NCI-H526 treated with DMSO at 0.1 percent for 48 hours (cell line): ENCODE results near the gene GPR37L1.
A peak's percentile ranks its signal among the peaks of the same experiment; 100 is the strongest.
"Not testable (repeated sequence)": the region's sequence is repeated elsewhere in the genome, so short reads cannot be mapped to it uniquely, and the experiment has no call there.

Source experiments
- DNase-seq: peaks from one replicate; lab custom pipeline; 2025; lab: John Stamatoyannopoulos, UW

GPR37L1 gene

DNA sequence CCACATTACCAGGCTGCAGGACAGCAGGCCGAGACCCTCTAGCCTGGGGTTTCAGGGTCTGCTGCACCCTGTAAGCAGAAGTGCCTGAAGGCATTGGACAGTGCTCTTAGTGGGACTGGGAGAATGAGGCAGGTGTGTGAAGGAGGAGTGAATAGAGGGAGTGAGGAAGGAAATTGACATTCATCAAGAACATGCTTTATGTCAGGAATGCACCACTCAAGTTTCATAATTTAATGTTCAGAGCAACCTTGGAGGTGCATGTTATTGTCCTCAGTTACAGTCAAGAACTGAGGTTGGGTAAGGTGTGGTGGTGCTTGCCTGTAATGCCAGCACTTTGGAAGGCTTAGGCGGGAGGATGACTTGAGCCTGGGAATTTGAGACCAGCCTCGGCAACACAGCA, 11.7 kb upstream of the GPR37L1 start:
- no peak for DNase-seq

DNA sequence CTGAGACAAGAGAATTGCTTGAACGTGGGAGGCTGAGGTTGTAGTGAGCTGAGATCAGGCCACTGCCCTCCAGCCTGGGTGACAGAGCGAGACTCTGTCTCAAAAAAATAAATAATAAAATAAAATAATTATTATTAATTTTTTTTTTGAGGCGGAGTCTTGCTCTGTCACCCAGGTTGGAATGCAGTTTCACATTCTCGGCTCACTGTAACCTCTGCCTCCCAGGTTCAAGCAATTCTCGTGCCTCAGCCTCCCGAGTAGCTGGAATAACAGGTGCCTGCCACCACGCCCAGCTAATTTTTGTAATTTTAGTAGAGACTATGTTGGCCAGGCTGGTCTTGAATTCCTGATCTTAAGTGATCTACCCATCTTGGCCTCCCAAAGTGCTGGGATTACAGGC, 11.1 kb upstream of the GPR37L1 start:
- not testable (repeated sequence) for DNase-seq

DNA sequence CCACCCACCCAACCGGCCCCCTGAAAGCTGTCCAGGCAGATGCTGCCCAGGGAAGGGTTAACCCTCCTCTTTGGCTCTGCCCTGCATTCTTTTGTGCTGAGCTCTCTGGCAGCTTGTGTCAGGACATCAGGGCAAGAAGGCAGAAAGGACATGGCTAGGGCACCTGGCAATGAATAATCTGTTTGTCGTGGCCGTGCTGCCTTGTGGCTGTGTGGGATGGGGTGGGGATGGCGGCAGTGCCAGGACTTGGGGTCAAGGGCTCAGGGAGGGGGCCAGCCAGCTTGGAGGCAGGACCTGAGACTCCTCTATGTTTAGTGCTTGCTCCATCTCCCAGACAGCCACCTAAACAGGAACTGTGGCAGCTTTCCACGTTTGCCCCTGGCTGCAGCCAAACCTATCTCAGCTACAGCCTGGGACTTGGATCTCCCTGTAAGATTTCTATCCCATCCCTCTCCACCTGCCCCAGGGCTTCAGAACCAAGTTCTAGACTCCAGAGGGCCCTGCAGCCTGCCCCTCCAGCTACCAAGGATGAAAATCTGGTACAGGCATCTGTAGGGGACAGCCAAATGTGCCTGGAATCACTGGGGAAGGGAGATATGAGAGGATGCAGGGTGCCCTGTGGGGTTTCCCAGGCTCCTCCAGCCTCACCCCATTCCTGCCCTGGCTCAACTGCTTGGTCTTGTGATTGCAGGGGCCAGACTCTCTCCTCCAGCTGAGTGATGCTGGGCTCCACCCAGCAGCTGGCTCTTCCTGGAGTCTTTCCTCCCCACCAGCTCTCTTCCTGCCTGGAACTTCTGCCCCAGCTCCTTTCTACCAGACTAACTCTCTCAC, 9.6 kb upstream of the GPR37L1 start:
- DNase-seq: no peak

DNA sequence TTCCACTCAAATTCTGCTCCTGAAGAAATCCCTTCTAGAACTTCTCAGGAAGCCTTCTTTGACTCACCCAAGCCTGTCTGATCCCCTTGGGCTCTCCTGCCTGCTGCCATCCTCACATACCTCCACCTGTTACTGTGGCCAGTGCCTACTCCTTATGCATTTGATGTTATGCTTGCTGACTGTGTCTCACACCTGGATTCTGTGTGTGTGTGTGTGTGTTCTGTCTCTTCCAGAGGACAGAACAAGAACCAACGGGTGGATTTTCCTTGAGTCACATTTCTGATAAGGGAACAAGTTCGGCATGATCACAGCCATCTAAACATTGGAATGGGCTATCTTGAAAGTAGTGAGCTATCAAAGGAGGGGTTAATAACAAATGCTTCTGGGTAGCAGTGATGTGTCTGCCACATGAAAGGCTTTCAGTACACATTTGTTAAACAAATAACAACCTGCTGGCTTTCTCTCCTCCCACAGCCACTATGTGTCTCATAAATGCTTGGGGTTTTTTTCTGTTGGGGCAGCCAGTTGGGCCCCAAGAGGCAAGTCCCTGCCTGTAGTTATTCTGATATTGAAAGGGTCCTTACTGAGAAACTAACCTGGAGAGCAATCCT, 8.9 kb upstream of the GPR37L1 start:
- DNase-seq: peak; percentile 94

DNA sequence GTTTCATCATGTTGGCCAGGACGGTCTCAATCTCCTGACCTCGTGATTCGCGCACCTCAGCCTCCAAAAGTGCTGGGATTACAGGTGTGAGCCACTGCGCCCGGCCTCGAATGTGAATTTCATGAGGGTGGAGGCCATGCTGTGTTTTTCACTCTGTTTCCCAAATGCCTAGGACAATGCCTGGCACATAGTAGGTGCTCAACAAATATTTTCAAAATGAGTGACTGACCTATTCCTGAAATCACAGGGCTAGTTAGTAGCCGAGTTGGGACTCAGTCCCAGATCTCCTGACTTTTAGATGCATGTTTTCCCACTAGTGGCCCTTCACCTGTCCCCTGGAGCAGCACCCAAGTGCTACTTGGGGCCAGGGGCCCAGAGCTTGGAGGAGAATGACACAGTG, 6.4 kb upstream of the GPR37L1 start:
- no peak for DNase-seq

DNA sequence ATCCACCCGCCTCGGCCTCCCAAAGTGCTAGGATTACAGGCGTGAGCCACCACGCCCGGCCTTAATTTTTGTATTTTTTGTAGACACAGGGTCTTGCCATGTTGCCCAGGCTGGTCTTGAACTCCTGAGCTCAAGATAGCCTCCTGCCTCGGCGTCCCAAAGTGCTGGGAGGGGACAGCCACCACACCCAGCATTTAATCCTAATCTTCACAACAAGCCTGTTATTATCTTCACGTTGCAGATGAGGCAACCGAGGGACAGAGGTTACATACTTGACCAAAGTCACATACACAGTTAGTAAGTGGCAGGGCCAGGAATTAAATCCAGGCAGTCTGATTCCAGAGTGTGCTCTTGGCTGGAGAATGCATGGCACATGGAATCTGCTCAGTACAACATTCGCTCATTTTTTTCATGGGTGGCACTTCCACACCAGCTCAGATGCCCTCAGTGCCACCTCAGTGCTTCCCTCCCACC, 4.8 kb upstream of the GPR37L1 start:
- DNase-seq: no peak

DNA sequence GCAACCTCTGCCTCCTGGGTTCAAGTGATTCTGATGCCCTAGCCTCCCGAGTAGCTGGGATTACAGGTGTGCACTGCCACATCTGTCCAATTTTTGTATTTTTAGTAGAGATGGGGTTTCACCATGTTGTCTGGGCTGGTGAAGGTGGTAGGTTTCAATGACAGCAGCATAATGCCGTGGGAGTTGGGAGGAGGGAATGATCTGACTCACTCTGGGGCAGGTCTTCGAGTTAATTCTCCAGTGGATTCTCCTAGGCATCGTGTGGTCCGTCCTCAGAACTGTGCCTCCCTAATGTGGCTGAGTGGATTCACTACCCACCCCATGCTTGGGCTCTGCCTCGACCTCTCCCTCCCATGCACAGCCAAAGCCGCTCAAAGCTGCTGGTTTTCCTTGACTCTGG, 1.7 kb upstream of the GPR37L1 start:
- DNase-seq: no peak

DNA sequence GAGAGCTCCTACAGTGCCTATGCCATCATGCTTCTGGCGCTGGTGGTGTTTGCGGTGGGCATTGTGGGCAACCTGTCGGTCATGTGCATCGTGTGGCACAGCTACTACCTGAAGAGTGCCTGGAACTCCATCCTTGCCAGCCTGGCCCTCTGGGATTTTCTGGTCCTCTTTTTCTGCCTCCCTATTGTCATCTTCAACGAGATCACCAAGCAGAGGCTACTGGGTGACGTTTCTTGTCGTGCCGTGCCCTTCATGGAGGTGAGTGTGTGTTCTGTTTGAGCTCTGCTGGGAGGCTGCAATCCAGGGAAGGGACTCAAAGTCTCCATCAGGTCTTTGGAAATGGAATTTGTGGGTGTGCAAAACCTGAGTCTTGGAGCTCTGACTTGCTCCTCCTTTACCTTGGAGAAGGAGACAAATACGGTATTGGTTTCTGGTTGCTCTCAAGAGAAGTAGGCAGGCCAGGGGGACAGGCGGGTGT, 658 bp downstream of the GPR37L1 start:
- no peak for DNase-seq

DNA sequence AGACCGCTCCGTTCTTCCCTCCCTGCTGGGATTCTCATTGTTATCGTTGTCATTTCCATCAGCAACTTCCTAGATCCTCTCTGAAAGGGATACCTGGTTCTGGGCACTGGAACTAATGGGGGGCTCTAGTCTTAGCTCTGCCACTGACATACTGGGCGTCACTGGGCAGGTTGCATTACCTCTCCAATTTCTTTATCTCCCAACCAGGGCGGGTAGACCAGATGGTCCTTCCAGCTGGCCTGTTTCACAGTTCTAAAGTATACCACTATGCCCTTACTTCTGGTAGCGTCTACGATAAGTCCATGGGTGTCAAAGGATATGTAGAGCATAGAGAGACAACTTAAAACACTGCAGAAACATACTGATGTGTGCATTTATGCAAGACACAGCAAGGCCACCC, 1.4 kb downstream of the GPR37L1 start:
- no peak for DNase-seq

DNA sequence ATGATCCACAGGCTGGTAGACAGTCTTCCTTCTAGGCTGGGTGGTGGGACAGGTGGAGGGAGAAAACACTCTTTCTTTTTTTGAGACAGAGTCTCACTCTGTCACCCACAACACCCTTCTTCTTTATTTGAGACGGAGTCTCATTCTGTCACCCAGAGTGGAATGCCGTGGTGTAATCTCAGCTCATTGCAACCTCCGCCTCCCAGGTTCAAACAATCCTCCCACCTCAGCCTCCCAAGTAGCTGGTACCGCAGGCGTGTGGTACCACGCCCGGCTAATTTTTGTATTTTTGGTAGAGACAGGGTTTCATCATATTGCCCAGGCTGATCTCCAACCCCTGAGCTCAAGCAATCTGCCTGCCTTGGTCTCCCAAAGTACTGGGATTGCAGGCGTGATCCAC, 2.9 kb downstream of the GPR37L1 start:
- no peak for DNase-seq

DNA sequence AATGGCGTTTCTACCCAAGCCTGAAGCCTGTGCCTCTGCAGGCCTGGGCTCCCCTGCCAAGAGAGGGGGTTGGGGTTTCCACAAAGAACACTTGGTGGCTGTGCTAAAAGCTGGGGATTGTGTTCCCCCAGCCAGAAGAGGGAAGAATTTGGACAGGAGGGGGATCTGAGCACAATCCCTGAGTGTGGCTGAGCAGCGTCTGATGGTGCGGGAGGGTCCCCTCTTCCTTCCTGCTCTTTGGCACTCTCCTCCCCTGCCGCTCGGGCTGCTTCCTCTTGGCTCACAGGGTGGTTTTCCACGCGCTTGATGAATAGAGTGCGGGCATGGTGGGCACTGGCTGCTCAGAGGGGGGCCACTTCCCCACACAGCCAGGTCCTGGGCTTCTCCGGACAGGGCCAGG, 3.7 kb downstream of the GPR37L1 start:
- DNase-seq: no peak

DNA sequence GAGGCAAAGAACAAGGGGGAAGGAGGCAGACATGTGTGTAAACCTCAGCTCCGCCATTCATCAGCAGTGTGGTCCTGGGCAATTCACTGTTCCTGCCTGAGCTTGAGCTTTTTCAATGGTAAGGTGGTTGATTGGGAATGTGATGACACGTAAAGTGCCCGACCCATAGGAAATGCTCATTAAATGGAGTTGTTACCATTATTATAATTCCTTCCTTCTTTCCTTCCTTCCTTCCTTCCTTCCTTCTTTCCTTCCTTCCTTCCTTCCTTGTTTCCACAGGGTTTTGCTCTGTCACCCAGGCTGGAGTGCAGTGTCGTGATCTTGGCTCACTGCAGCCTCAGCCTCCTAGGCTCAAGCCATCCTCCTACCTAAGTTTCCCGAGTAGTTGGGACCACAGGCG, 4.3 kb downstream of the GPR37L1 start:
- no peak for DNase-seq

DNA sequence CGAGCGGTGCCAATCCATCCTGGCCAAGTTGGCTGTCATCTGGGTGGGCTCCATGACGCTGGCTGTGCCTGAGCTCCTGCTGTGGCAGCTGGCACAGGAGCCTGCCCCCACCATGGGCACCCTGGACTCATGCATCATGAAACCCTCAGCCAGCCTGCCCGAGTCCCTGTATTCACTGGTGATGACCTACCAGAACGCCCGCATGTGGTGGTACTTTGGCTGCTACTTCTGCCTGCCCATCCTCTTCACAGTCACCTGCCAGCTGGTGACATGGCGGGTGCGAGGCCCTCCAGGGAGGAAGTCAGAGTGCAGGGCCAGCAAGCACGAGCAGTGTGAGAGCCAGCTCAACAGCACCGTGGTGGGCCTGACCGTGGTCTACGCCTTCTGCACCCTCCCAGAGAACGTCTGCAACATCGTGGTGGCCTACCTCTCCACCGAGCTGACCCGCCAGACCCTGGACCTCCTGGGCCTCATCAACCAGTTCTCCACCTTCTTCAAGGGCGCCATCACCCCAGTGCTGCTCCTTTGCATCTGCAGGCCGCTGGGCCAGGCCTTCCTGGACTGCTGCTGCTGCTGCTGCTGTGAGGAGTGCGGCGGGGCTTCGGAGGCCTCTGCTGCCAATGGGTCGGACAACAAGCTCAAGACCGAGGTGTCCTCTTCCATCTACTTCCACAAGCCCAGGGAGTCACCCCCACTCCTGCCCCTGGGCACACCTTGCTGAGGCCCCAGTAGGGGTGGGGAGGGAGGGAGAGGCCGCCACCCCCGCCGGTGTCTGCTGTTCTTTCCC, 5.3 kb downstream of the GPR37L1 start:
- DNase-seq: no peak

DNA sequence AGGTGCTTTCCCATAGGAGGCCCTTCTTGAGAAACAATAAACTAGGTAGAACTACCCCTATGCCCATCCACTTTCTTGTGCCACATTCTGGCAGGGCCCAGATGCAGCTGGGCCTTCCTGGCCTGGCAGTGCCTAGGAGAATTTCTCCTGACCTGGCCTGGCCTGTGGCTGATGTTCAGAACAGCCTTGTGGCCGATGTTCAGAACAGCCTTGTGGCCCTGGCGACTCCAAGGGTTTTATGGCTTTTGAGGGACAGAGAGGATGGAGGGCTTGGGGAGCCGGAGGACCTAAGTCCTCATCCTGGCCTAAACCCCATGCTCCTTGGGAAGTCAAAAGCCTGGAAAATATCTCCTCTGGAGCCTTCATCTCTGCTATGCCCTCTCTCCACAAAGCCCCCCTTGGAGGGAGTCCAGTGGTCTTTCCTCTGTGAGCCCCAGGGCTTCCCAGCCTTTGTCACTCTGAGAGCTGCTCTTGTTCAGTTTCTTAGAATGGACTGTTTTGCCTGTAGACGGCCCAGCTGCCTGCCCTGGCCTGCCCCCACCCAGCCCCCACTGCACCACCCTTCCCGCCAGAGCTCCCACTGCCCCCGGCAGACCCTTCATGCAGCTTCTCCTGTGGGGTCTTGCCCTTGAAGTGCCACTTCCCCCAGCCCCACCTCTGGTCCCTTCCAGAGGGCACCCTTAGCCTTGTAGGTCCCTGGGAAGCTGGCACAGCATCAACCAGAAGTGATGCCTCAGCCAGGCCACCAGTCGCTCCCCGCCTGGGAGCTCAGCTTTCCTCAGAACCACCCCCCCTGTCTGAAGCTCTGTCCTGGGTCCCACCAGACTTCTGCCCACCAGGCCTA, 7.0 kb downstream of the GPR37L1 start:
- DNase-seq: no peak

DNA sequence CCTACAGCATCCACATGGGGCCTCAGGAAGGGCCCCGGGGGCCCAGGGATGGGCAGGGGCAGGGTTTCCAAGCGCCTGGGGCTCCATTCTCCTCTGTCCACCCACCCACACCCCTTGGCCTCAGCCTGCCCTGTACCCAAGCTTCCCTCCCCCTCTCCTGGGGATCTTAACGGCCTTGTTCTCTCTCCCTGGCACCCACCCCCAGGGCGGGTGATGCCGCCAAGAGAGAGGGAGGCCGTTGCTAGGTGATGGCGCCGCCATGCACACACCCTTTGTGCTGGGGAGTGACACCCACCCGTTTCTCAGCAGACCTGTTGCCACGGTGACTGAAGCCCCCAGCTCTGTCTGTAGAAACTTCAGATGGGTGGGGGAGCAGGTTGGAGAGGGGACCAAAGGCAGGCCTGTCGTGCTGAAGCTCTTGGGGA, 7.6 kb downstream of the GPR37L1 start:
- DNase-seq: no peak

DNA sequence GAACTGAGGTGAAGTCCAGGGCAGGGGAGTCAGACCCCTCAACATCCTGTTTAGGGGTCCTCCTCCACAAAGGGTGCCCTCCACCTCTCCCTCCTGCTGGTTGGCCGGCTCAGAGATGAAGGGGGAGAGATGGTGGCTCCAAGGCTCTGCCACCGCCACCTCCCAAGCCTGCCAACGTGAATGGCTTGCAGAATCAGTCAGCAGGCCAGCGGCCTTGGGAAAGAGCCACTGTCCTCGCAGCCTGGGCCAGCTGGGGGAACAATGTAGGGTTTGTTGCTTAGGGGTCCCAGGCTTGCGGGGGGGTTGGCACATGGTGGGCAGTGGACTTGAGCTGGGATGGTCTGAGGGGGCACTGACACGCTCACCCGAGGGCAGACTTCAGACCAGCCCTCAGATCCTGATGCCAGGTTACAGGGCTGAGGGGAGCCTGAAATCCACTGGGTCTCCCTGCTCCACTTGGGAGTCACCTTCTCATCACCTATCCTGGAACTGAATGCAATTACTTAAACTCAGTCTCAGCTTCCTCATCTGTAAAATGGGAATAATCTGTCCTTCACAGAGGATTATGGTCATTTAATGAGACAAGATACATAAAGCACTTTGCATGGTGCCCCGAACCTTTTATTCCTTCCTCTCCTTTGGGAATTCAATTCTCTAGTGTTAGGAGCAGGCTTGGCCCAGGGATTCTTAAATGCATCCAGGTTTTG, 8.3 kb downstream of the GPR37L1 start:
- no peak for DNase-seq

DNA sequence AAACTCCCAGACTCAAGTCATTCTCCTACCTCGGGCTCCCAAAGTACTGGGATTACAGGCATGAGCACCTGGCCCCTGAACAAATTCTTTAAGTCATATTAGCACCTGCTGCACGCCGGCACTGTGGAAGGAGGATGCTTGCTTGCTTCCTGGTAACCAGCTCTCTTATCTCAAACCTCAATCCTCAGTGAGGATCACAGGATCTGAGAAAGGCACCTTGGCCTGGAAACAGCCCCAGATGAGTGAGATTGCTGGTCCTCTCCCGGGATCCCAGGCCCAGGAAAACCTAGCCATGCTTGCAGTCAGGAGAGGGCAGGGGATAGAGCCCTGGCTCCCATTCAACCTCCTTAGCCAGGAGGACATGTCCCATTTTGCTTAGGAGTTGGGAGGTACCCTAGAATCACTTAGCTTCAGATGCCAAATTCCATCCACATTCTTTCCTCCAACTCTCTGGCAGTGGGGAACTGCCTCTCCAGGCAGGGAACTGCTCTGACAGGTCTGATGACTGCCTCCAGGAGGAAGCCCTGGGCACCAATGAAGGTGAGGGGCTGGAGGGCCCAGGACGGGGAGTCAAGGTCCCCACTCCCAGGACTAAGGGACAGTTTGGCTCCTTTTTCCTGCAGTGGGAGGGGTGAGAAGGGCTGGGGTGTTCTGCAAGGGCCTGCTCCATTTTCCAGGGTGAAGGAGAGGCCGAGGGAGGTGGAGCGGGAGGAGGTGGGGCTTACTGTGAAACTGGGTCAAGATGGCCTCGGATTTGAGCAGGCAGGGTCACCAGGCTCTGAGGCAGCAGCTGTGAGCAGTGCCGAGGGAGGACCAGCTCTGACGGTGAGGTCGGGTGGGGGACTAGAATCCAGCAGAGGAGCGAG, 9.5 kb downstream of the GPR37L1 start:
- DNase-seq: no peak

DNA sequence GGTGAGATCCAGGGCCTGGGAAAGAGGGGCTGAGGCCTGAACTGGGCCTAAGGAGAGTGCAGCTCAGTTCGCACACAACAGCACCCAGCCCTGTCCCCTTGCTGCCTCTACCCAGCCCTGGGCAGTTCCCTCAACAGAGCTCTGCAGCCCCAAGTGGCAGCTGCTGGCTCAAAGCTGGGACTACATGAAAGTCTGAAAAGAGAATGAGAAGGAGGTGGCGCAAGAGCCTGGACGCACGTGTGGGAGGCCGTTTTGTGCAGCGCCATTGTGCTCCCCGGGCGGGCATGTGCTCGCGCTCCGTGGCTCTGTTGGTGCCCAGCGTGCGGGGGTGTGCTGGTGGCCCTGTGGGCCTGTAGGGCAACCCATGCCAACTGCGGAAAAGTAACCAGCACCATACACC, 10.3 kb downstream of the GPR37L1 start:
- DNase-seq: no peak

DNA sequence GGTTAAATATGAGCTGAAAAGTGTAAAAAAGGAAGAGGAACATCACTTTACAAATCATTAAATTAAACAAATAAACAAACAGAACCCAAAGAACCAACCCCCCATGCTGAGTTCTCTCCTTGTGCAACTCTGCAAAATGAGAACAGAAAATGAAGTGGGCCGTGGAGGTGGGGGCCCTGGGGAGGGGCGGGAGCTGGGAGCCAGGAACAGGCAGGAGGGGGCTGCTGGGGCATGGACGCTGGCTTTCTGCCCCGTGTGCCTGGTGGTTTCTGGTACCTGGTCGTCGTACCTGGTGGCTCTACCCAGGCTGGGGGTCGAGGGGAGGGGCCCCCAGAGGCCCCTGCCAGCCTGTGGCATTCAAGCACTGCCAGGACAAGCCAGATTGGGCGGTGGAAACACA, 10.8 kb downstream of the GPR37L1 start:
- no peak for DNase-seq

DNA sequence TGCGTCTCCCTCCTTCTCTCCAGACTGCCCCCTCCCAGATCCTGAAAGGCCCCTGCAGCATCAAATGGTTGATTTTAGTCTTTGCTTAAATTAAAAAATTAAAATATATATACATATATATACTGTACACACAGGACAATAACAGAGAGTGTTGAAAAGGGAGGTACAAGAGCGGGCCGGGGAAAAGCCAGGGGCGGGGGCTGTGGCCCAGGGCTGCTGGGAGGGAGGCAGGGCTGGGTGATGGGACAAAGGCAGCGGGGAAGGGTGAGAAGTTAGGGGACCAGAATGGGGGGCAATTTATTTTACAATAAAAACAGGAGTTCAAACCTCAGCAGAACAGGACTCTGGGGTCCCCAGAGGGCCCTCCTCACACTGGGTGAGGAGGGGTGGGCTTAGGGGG, 11.3 kb downstream of the GPR37L1 start:
- no peak for DNase-seq
